HL-60 (cell line): Measurements from ENCODE around the gene RBMS3.

Experiments
- DNase-seq, 2 experiments: peaks; one replicate each; pipeline ENCODE4 v3.0.0-alpha.2; 2010 to 2020; ENCODE audit warnings: low read depth in 1 of 2, low spot score in 1 of 2
- H3K27ac ChIP-seq: fragments of 250-450 bp; sonication (Bioruptor Pico); replicated peaks from 2 replicates; pipeline ENCODE4 v1.5.1; 2020; ENCODE audit warnings: mild to moderate bottlenecking, moderate library complexity
- H3K27me3 ChIP-seq: fragments of 250-450 bp; sonication (Bioruptor Pico); 2 replicates; pipeline ENCODE4 v1.5.1; 2021; ENCODE audit warnings: mild to moderate bottlenecking, moderate library complexity; ENCODE audit not compliant: insufficient read depth, poor library complexity, severe bottlenecking
- H3K4me3 ChIP-seq: replicated peaks from 2 replicates; pipeline ENCODE4 v1.5.1; 2011; ENCODE audit warnings: mild to moderate bottlenecking, control low read depth, low read length; ENCODE audit not compliant: insufficient read depth
- CTCF ChIP-seq: IDR thresholded peaks from one replicate; pipeline ENCODE4 v1.5.1; 2011; ENCODE audit warnings: low read length, control low read depth, inconsistent platforms; ENCODE audit not compliant: insufficient read depth
- GABPA ChIP-seq: IDR thresholded peaks from 2 replicates; pipeline ENCODE4 v1.6.1; 2012; ENCODE audit warnings: low read depth
- POLR2AphosphoS5 ChIP-seq: IDR thresholded peaks from 2 replicates; pipeline ENCODE4 v1.6.1; 2012; ENCODE audit warnings: low read depth
- SPI1 ChIP-seq: IDR thresholded peaks from 2 replicates; pipeline ENCODE4 v1.6.1; 2012; ENCODE audit warnings: low read depth, mild to moderate bottlenecking, borderline replicate concordance
- TF ChIP-seq, protein P1 (sequence below): IDR thresholded peaks from 2 replicates; pipeline ENCODE4 v1.6.1; 2012; ENCODE audit warnings: low read depth; ENCODE audit not compliant: insufficient replicate concordance

Gene RBMS3

GRCh38 chr3:29716213-29716612 lies 435.3 kb downstream of the RBMS3 start:
- no peak for DNase-seq
- H3K27ac ChIP-seq = no peak overlapping the region
- H3K4me3 ChIP-seq = no peak overlapping the region
- TF ChIP-seq CTCF (no peak), GABPA (no peak), POLR2AphosphoS5 (no peak), SPI1 (no peak)
- TF ChIP-seq, protein P1, sequence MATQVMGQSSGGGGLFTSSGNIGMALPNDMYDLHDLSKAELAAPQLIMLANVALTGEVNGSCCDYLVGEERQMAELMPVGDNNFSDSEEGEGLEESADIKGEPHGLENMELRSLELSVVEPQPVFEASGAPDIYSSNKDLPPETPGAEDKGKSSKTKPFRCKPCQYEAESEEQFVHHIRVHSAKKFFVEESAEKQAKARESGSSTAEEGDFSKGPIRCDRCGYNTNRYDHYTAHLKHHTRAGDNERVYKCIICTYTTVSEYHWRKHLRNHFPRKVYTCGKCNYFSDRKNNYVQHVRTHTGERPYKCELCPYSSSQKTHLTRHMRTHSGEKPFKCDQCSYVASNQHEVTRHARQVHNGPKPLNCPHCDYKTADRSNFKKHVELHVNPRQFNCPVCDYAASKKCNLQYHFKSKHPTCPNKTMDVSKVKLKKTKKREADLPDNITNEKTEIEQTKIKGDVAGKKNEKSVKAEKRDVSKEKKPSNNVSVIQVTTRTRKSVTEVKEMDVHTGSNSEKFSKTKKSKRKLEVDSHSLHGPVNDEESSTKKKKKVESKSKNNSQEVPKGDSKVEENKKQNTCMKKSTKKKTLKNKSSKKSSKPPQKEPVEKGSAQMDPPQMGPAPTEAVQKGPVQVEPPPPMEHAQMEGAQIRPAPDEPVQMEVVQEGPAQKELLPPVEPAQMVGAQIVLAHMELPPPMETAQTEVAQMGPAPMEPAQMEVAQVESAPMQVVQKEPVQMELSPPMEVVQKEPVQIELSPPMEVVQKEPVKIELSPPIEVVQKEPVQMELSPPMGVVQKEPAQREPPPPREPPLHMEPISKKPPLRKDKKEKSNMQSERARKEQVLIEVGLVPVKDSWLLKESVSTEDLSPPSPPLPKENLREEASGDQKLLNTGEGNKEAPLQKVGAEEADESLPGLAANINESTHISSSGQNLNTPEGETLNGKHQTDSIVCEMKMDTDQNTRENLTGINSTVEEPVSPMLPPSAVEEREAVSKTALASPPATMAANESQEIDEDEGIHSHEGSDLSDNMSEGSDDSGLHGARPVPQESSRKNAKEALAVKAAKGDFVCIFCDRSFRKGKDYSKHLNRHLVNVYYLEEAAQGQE = no peak
- H3K27me3 ChIP-seq = no peaks in the 10 kb centered on the region

- Histone ChIP-seq H3K4me3 (no peak overlapping the region), H3K27me3 (no peaks in the 10 kb centered on the region), H3K27ac (no peak overlapping the region)
- TF ChIP-seq POLR2AphosphoS5 = no peak
- TF ChIP-seq GABPA = no peak
- TF ChIP-seq, protein P1 = no peak
- TF ChIP-seq CTCF = no peak
- TF ChIP-seq SPI1 = no peak
- DNase-seq = no peak
Measured at GRCh38 chr3:29718661-29719065, 437.8 kb downstream of the RBMS3 start.

- Histone ChIP-seq H3K4me3 (no peak overlapping the region), H3K27me3 (no peaks in the 10 kb centered on the region), H3K27ac (no peak overlapping the region)
- DNase-seq = no peak
- TF ChIP-seq GABPA = no peak
- TF ChIP-seq POLR2AphosphoS5 = no peak
- TF ChIP-seq CTCF = no peak
- TF ChIP-seq, protein P1 = no peak
- TF ChIP-seq SPI1 = no peak
Measured at GRCh38 chr3:29720665-29721064, 439.8 kb downstream of the RBMS3 start.
